Panc1 (cell line): ENCODE data around the gene RPA3. TPM values are rescaled to one million over a fixed set of nuclear protein-coding genes. Genes with fewer than 3 reads are reported as not detected.

Source experiments
- ATAC-seq: fragments of 200-7000 bp; cut with Tn5 transposase; 2 replicates; pipeline ENCODE4 v1.9.1; 2020; ENCODE audit warnings: mild to moderate bottlenecking, moderate library complexity
- BruUV-seq: library from RNA; stranded (reverse); fragments of 400-500 nt; replicated peaks from 2 replicates; lab custom pipeline; 2021; lab: Mats Ljungman, UMichigan
- CTCF ChIA-PET: fragments of 300-600 bp; sonication (Branson Sonifier 250); formaldehyde crosslinking; loops from one replicate; lab custom pipeline; 2022; ENCODE audit warnings: antibody characterized with exemption; lab: Charles Lee
- POLR2A ChIA-PET: fragments of 300-600 bp; sonication (Branson Sonifier 250); formaldehyde crosslinking; loops from one replicate; lab custom pipeline; 2022; ENCODE audit warnings: antibody characterized with exemption; lab: Charles Lee
- DNase-seq: peaks from one replicate; pipeline ENCODE4 v3.0.0-alpha.2; 2010; ENCODE audit warnings: low read depth, low spot score
- H3K27ac ChIP-seq: 2 replicates; pipeline ENCODE4 v1.5.1; 2011; ENCODE audit warnings: mild to moderate bottlenecking, low read length, inconsistent platforms
- H3K27me3 ChIP-seq: fragments of 200-500 bp; sonication (Bioruptor generic); 2 replicates; pipeline ENCODE4 v1.6.0; 2014; ENCODE audit warnings: low read length, inconsistent platforms; ENCODE audit not compliant: control insufficient read depth, insufficient read depth
- H3K36me3 ChIP-seq: fragments of 200-500 bp; sonication (Bioruptor generic); 2 replicates; pipeline ENCODE4 v1.5.1; 2014; ENCODE audit warnings: inconsistent platforms, mild to moderate bottlenecking, low read length, moderate library complexity; ENCODE audit not compliant: control insufficient read depth, insufficient read depth
- H3K4me1 ChIP-seq: 2 replicates; pipeline ENCODE4 v1.5.1; 2011; ENCODE audit warnings: inconsistent platforms, mild to moderate bottlenecking, low read length, moderate library complexity; ENCODE audit not compliant: control insufficient read depth, insufficient read depth
- H3K4me3 ChIP-seq, 2 experiments: 2 replicates each; pipeline ENCODE4 v1.5.1; 2011 to 2012; ENCODE audit warnings: low read depth in 2 of 2, low read length in 2 of 2, mild to moderate bottlenecking in 2 of 2, inconsistent platforms in 1 of 2, moderate library complexity in 1 of 2
- H3K9me3 ChIP-seq: fragments of 200-500 bp; sonication (Bioruptor generic); 2 replicates; pipeline ENCODE4 v1.5.1; 2014; ENCODE audit warnings: low read depth, mild to moderate bottlenecking, inconsistent platforms, low read length, moderate library complexity; ENCODE audit not compliant: control insufficient read depth, insufficient read depth
- CTCF ChIP-seq: fragments of 450-650 bp; IDR thresholded peaks from 2 replicates; pipeline ENCODE4 v1.5.1; 2017; ENCODE audit warnings: mild to moderate bottlenecking
- POLR2AphosphoS5 ChIP-seq: IDR thresholded peaks from 2 replicates; pipeline ENCODE4 v1.6.1; 2012; ENCODE audit warnings: mild to moderate bottlenecking, low read depth, low read length, moderate library complexity
- REST ChIP-seq, 2 experiments: IDR thresholded peaks; 2 replicates each; pipeline ENCODE4 v1.6.1; 2011 to 2012; ENCODE audit warnings: low read depth in 2 of 2, control low read depth in 1 of 2, low read length in 1 of 2, mild to moderate bottlenecking in 1 of 2, moderate library complexity in 1 of 2; ENCODE audit not compliant: insufficient read depth in 1 of 2
- SIN3A ChIP-seq: IDR thresholded peaks from 2 replicates; pipeline ENCODE4 v1.6.1; 2012; ENCODE audit warnings: low read depth, mild to moderate bottlenecking, low read length, moderate library complexity, borderline replicate concordance; ENCODE audit not compliant: insufficient read depth
- TCF7L2 ChIP-seq: IDR thresholded peaks from 2 replicates; pipeline ENCODE4 v1.6.1; 2011; ENCODE audit warnings: mild to moderate bottlenecking, low read depth, low read length, inconsistent platforms
- in situ Hi-C: cut with HindIII; loops from 2 replicates; pipeline ENCODE4 v1.10.0; 2016; ENCODE audit warnings: low sequenced_read_pairs, low pct_unique_long_range_greater_than_20kb
- intact Hi-C: fragments of 100-400 bp; cut with micrococcal nuclease; formaldehyde crosslinking; loops from one replicate; pipeline ENCODE4 v1.10.0; 2022; ENCODE audit not compliant: unreplicated experiment
- total RNA-seq: library from RNA; stranded (reverse); gene quantifications from one replicate; pipeline ENCODE4 v1.2.1, GENCODE V29; 2021; ENCODE audit not compliant: unreplicated experiment

RPA3 gene
- total RNA-seq, 1 experiment from 2014 or later: 93.5 TPM

GRCh38 chr7:7705318-7705717, 13.1 kb downstream of the RPA3 start:
- DNase-seq (no peak), ATAC-seq (no peak)
- H3K36me3 ChIP-seq: no peaks in the 10 kb centered on the region
- CTCF ChIA-PET: no interaction called here
- TF ChIP-seq CTCF (no peak), POLR2AphosphoS5 (no peak), TCF7L2 (no peak)
- no TSS peak for BruUV-seq
- H3K4me1 ChIP-seq: no peaks in the 10 kb centered on the region
- H3K4me3 ChIP-seq: no peak overlapping the region
- POLR2A ChIA-PET: no interaction called here
- intact Hi-C loops: no loop called here
- no peak overlapping the region for H3K27ac ChIP-seq
- H3K9me3 ChIP-seq: no peaks in the 10 kb centered on the region
- in situ Hi-C loops: no loop called here
- H3K27me3 ChIP-seq: no peaks in the 10 kb centered on the region

- ChIA-PET POLR2A (interaction anchor here (0.6 kb wide), 1 partner anchor 33 kb away, joined by 5 read pairs; no protein-coding TSS in a partner anchor), CTCF (no interaction called here)
- in situ Hi-C loops: no loop called here
- no peak for DNase-seq
- H3K27me3 ChIP-seq: no peaks in the 10 kb centered on the region
- no peak overlapping the region for H3K27ac ChIP-seq
- intact Hi-C loops: no loop called here
- no peaks in the 10 kb centered on the region for H3K36me3 ChIP-seq
- H3K4me3 ChIP-seq: no peak overlapping the region
- H3K4me1 ChIP-seq: no peaks in the 10 kb centered on the region
- BruUV-seq: no TSS peak
- ATAC-seq: no peak
- TF ChIP-seq SIN3A (no peak), TCF7L2 (no peak), POLR2AphosphoS5 (no peak), CTCF (no peak), REST (IDR thresholded peaks at IDR 0.05; ENCODE audit: insufficient read depth in 1 of 2, low read depth in 2 of 2, low read length in 1 of 2) (no peak)
- no peaks in the 10 kb centered on the region for H3K9me3 ChIP-seq
Observed at GRCh38 chr7:7704867-7705266, 13.5 kb downstream of the RPA3 start.
